GM18511 (cell line): ENCODE measurements around the gene MARS1.
"Not testable (repeated sequence)": the region's sequence is repeated elsewhere in the genome, so short reads cannot be mapped to it uniquely, and the experiment has no call there.

Experiments used
- ATAC-seq: cut with Tn5 transposase; IDR thresholded peaks from one replicate; pipeline ENCODE4 v1.9.1; 2021; ENCODE audit warnings: mild to moderate bottlenecking, moderate library complexity; ENCODE audit not compliant: unreplicated experiment

Gene MARS1

GRCh38 chr12:57489157-57489641 lies 1.3 kb downstream of the MARS1 start:
- ATAC-seq, result no peak

- ATAC-seq, result no peak
These were observed 2.3 kb downstream of the MARS1 start for GRCh38 chr12:57490126-57490525.

- ATAC-seq, result no peak
These were observed 3.8 kb downstream of the MARS1 start for GRCh38 chr12:57491393-57492280.

GRCh38 chr12:57495051-57495701 lies 7.3 kb downstream of the MARS1 start:
- not testable (repeated sequence) for ATAC-seq

GRCh38 chr12:57496822-57497221 lies 9.0 kb downstream of the MARS1 start:
- ATAC-seq, result no peak

- no peak for ATAC-seq
These were observed 9.6 kb downstream of the MARS1 start for GRCh38 chr12:57497223-57498131.

- ATAC-seq, result no peak
These were observed 10.2 kb downstream of the MARS1 start for GRCh38 chr12:57498132-57498502.

- no peak for ATAC-seq
These were observed 10.7 kb downstream of the MARS1 start for GRCh38 chr12:57498571-57498970.

- ATAC-seq, result no peak
These were observed 12.3 kb downstream of the MARS1 start for GRCh38 chr12:57500213-57500612.

- ATAC-seq, result not testable (repeated sequence)
These were observed 14.6 kb downstream of the MARS1 start for GRCh38 chr12:57502311-57502969.

GRCh38 chr12:57506541-57506940 lies 18.7 kb downstream of the MARS1 start:
- not testable (repeated sequence) for ATAC-seq

GRCh38 chr12:57507796-57508195 lies 19.9 kb downstream of the MARS1 start:
- ATAC-seq, result not testable (repeated sequence)

GRCh38 chr12:57511161-57511560 lies 23.3 kb downstream of the MARS1 start:
- no peak for ATAC-seq

- ATAC-seq, result no peak
These were observed 23.9 kb downstream of the MARS1 start for GRCh38 chr12:57511588-57512325.

GRCh38 chr12:57512665-57513064 lies 24.8 kb downstream of the MARS1 start:
- no peak for ATAC-seq

- no peak for ATAC-seq
These were observed 25.4 kb downstream of the MARS1 start for GRCh38 chr12:57513266-57513665.

GRCh38 chr12:57513677-57514076 lies 25.8 kb downstream of the MARS1 start:
- ATAC-seq, result not testable (repeated sequence)

GRCh38 chr12:57514246-57514645 lies 26.4 kb downstream of the MARS1 start:
- ATAC-seq, result not testable (repeated sequence)

GRCh38 chr12:57514720-57515407 lies 27.0 kb downstream of the MARS1 start:
- ATAC-seq, result no peak
